IMR-90 (cell line): ENCODE results near the gene CFH. TPM values are rescaled to one million over a fixed set of nuclear protein-coding genes. Genes with fewer than 3 reads are reported as not detected.

Experiments
- ATAC-seq: fragments of 200-7000 bp; cut with Tn5 transposase; 2 replicates; pipeline ENCODE4 v1.9.1; 2020; ENCODE audit warnings: low read depth, mild to moderate bottlenecking, moderate library complexity
- BruUV-seq: library from RNA; stranded (reverse); fragments of 400-500 nt; replicated peaks from 2 replicates; lab custom pipeline; 2021; lab: Mats Ljungman, UMichigan
- CTCF ChIA-PET: fragments of 300-600 bp; formaldehyde crosslinking; extraction: SDS; loops from one replicate; lab custom pipeline; 2021; ENCODE audit warnings: antibody characterized with exemption; lab: Yijun Ruan, JAX
- POLR2A ChIA-PET: fragments of 300-600 bp; sonication (Branson Sonifier 250); formaldehyde crosslinking; loops from one replicate; lab custom pipeline; 2022; ENCODE audit warnings: antibody characterized with exemption; ENCODE audit not compliant: unreplicated experiment; lab: Charles Lee
- DNase-seq: peaks from one replicate; pipeline ENCODE4 v3.0.0; 2013
- H2AFZ ChIP-seq: replicated peaks from 2 replicates; pipeline ENCODE3; 2013; ENCODE audit warnings: low read length, mild to moderate bottlenecking; ENCODE audit not compliant: poor library complexity
- H2AK5ac ChIP-seq: 2 replicates; pipeline ENCODE4 v1.6.1; 2013; ENCODE audit warnings: low read depth, low read length, inconsistent platforms
- H2AK9ac ChIP-seq: replicated peaks from 2 replicates; pipeline ENCODE3; 2013; ENCODE audit warnings: mild to moderate bottlenecking, low read depth, low read length, moderate library complexity; ENCODE audit not compliant: poor library complexity
- H2BK120ac ChIP-seq: 2 replicates; pipeline ENCODE4 v1.6.1; 2013; ENCODE audit warnings: low read depth, low read length, inconsistent platforms
- H2BK15ac ChIP-seq: 3 replicates; pipeline ENCODE4 v1.6.1; 2013; ENCODE audit warnings: low read depth, low read length, inconsistent platforms
- H2BK20ac ChIP-seq: 2 replicates; pipeline ENCODE4 v1.6.1; 2013; ENCODE audit warnings: low read depth, mild to moderate bottlenecking, inconsistent platforms, low read length, moderate library complexity
- H2BK5ac ChIP-seq: 2 replicates; pipeline ENCODE4 v1.6.1; 2013; ENCODE audit warnings: mild to moderate bottlenecking, low read depth, low read length, inconsistent platforms; ENCODE audit not compliant: poor library complexity, severe bottlenecking
- H3K14ac ChIP-seq: replicated peaks from 2 replicates; pipeline ENCODE4 v1.6.1; 2013; ENCODE audit warnings: low read depth, low read length, inconsistent platforms
- H3K18ac ChIP-seq: 2 replicates; pipeline ENCODE4 v1.6.1; 2013; ENCODE audit warnings: low read depth, low read length, control low read depth
- H3K23ac ChIP-seq: 2 replicates; pipeline ENCODE4 v1.6.1; 2013; ENCODE audit warnings: low read depth, low read length, inconsistent platforms
- H3K27ac ChIP-seq: 2 replicates; pipeline ENCODE4 v1.5.1; 2013; ENCODE audit warnings: mild to moderate bottlenecking, control low read depth, low read length; ENCODE audit not compliant: insufficient read depth
- H3K27me3 ChIP-seq: 2 replicates; pipeline ENCODE4 v1.6.1; 2013; ENCODE audit warnings: low read length; ENCODE audit not compliant: control insufficient read depth, insufficient read depth
- H3K36me3 ChIP-seq: 2 replicates; pipeline ENCODE4 v1.6.1; 2013; ENCODE audit warnings: low read length, mixed read lengths; ENCODE audit not compliant: control insufficient read depth, insufficient read depth
- H3K4ac ChIP-seq: 2 replicates; pipeline ENCODE4 v1.6.1; 2013; ENCODE audit warnings: low read depth, low read length, inconsistent platforms
- H3K4me1 ChIP-seq: 2 replicates; pipeline ENCODE4 v1.6.1; 2013; ENCODE audit warnings: low read length, mixed read lengths; ENCODE audit not compliant: control insufficient read depth, insufficient read depth
- H3K4me2 ChIP-seq: 2 replicates; pipeline ENCODE4 v1.6.1; 2013; ENCODE audit warnings: low read depth, mild to moderate bottlenecking, control low read depth, low read length, moderate library complexity
- H3K4me3 ChIP-seq: 2 replicates; pipeline ENCODE4 v1.5.1; 2013; ENCODE audit warnings: low read depth, mild to moderate bottlenecking, control low read depth, low read length, moderate library complexity; ENCODE audit not compliant: insufficient read depth
- H3K56ac ChIP-seq: 2 replicates; pipeline ENCODE4 v1.6.1; 2013; ENCODE audit warnings: low read length, inconsistent platforms; ENCODE audit not compliant: insufficient read depth; ENCODE audit errors: extremely low read depth
- H3K79me1 ChIP-seq, 2 experiments: 2 replicates each; pipeline ENCODE4 v1.6.1; 2013; ENCODE audit warnings: low read length in 2 of 2, inconsistent platforms in 1 of 2, low read depth in 1 of 2
- H3K9ac ChIP-seq: 2 replicates; pipeline ENCODE4 v1.6.1; 2013; ENCODE audit warnings: low read depth, low read length, control low read depth
- H3K9me1 ChIP-seq: 2 replicates; pipeline ENCODE4 v1.6.1; 2013; ENCODE audit warnings: low read length, inconsistent platforms; ENCODE audit not compliant: insufficient read depth
- H3K9me3 ChIP-seq: 2 replicates; pipeline ENCODE4 v1.6.1; 2013; ENCODE audit warnings: low read length; ENCODE audit not compliant: control insufficient read depth, insufficient read depth
- H4K20me1 ChIP-seq: 2 replicates; pipeline ENCODE4 v1.6.1; 2013; ENCODE audit warnings: low read length, inconsistent platforms; ENCODE audit not compliant: insufficient read depth
- H4K5ac ChIP-seq: 2 replicates; pipeline ENCODE4 v1.6.1; 2013; ENCODE audit warnings: mild to moderate bottlenecking, low read depth, low read length, control low read depth
- H4K8ac ChIP-seq, 2 experiments: 2 replicates each; pipeline ENCODE4 v1.6.1; 2013; ENCODE audit warnings: low read depth in 2 of 2, low read length in 2 of 2, control low read depth in 1 of 2, inconsistent platforms in 1 of 2
- H4K91ac ChIP-seq: 2 replicates; pipeline ENCODE4 v1.6.1; 2013; ENCODE audit warnings: low read depth, low read length, inconsistent platforms; ENCODE audit not compliant: insufficient read depth
- CHD1 ChIP-seq: IDR thresholded peaks from 2 replicates; pipeline ENCODE4 v1.6.1; 2012; ENCODE audit warnings: low read depth, low read length, improper control_type of control experiment
- FOS ChIP-seq: fragments of 150-350 bp; IDR thresholded peaks from 2 replicates; pipeline ENCODE4 v1.6.1; 2016; ENCODE audit warnings: low read depth, low read length
- RCOR1 ChIP-seq: IDR thresholded peaks from 2 replicates; pipeline ENCODE4 v1.6.1; 2012; ENCODE audit warnings: mild to moderate bottlenecking, low read length, improper control_type of control experiment; ENCODE audit not compliant: insufficient replicate concordance
- SMC3 ChIP-seq: fragments of 150-350 bp; IDR thresholded peaks from 2 replicates; pipeline ENCODE4 v1.6.1; 2016; ENCODE audit warnings: low read depth, mild to moderate bottlenecking, antibody characterized with exemption, low read length, moderate library complexity
- dilution Hi-C: fragments of 300-500 bp; cut with HindIII; formaldehyde crosslinking; loops from one replicate; pipeline ENCODE4 v1.14.3; 2018; ENCODE audit warnings: low sequenced_read_pairs; ENCODE audit not compliant: unreplicated experiment
- in situ Hi-C: fragments of 300-500 bp; cut with MboI; formaldehyde crosslinking; loops from 3 replicates; pipeline ENCODE4 v1.14.3; 2019; ENCODE audit warnings: low sequenced_read_pairs, inconsistent platforms, mixed read lengths
- intact Hi-C: fragments of 100-400 bp; cut with micrococcal nuclease; formaldehyde crosslinking; loops from 2 replicates; pipeline ENCODE4 v1.10.0; 2022
- polyA plus RNA-seq, 3 experiments: library from polyadenylated mRNA; depleted of rRNA; stranded (reverse); fragments of >200 nt; gene quantifications; 2 replicates each; pipeline ENCODE4 v1.2.3, GENCODE V29; 2012; ENCODE audit warnings: low replicate concordance in 1 of 3
- total RNA-seq: library from RNA; depleted of rRNA; stranded (reverse); fragments of >200 nt; gene quantifications from 2 replicates; pipeline ENCODE4 v1.2.3, GENCODE V29; 2012

Gene CFH
- total and polyA plus RNA-seq, 2 of the 4 experiments (the other 2 are of a cell fraction) = 6.3 to 12.1 TPM

DNA sequence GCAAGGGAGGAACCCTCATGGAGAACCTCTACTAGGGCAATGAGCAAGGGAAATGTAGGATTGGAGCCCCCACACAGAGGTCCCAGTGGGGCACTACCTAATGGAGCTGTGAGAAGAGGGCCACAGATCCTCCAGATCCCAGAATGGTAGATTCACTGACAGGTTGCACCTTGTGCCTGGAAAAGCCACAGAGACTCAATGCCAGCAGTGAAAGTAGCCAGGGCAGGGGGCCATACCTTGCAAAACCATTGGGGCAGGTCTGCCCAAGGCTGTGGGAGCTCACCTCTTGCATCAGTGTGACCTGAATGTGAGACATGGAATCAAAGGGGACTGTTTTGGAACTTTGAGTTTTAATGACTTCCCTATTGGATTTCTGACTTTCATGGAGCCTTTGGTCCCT lies 17.9 kb downstream of the CFH start:
- Histone ChIP-seq H3K27ac (no peak overlapping the region), H2BK15ac (no peak overlapping the region), H3K56ac (no peak overlapping the region), H3K4ac (no peak overlapping the region), H3K9me1 (no peaks in the 10 kb centered on the region), H2AFZ (no peak overlapping the region), H2BK120ac (no peak overlapping the region), H3K18ac (no peak overlapping the region), H4K8ac (no peak overlapping the region), H3K36me3 (no peaks in the 10 kb centered on the region), H4K20me1 (no peaks in the 10 kb centered on the region), H4K5ac (no peak overlapping the region), H2AK9ac (no peak overlapping the region), H2BK20ac (no peak overlapping the region), H3K79me1 (no peaks in the 10 kb centered on the region), H3K4me2 (no peak overlapping the region), H4K91ac (no peak overlapping the region), H3K9me3 (no peaks in the 10 kb centered on the region), H3K14ac (no peak overlapping the region), H3K4me3 (no peak overlapping the region), H2AK5ac (no peak overlapping the region), H3K4me1 (no peaks in the 10 kb centered on the region), H3K27me3 (no peaks in the 10 kb centered on the region), H2BK5ac (no peak overlapping the region), H3K23ac (no peak overlapping the region), H3K9ac (no peak overlapping the region)
- dilution Hi-C loops (loop anchor here (25.0 kb wide), 1 partner anchor 332 kb away; no protein-coding TSS in a partner anchor), intact Hi-C loops (no loop called here), in situ Hi-C loops (loop anchor here (10.0 kb wide), 3 partner anchors 325 to 525 kb away; no protein-coding TSS in a partner anchor)
- BruUV-seq = no TSS peak
- no peak for ATAC-seq
- ChIA-PET CTCF (no interaction called here), POLR2A (no interaction called here)
- no peak for DNase-seq
- TF ChIP-seq SMC3 = no peak
- no peak for TF ChIP-seq FOS
- TF ChIP-seq RCOR1 = no peak
- TF ChIP-seq CHD1 = no peak
